K562 (cell line): ENCODE measurements around the gene SDR39U1. TPM values are rescaled to one million over a fixed set of nuclear protein-coding genes. Genes with fewer than 3 reads are reported as not detected.

ENCODE experiments used
- ATAC-seq: fragments of 200-7000 bp; cut with Tn5 transposase; 3 replicates; pipeline ENCODE4 v1.9.1; 2020; ENCODE audit warnings: moderate library complexity
- BruUV-seq: library from RNA; stranded (reverse); fragments of 400-500 nt; replicated peaks from 2 replicates; lab custom pipeline; 2021; lab: Mats Ljungman, UMichigan
- CTCF ChIA-PET: fragments of 300-600 bp; formaldehyde crosslinking; extraction: SDS; loops from one replicate; lab custom pipeline; 2021; ENCODE audit warnings: low intra/inter-chr PET ratio; lab: Yijun Ruan, JAX
- POLR2A ChIA-PET: fragments of 300-600, 350-650 bp; sonication (Branson Sonifier 250); formaldehyde crosslinking; extraction: SDS; loops from one replicate; lab custom pipeline; 2021; ENCODE audit warnings: antibody characterized with exemption, inconsistent platforms; lab: Yijun Ruan, JAX
- DNase-seq, 4 experiments: peaks; one replicate each; pipeline versions ENCODE4 v3.0.0 to v3.0.0-alpha.2; 2011 to 2018; ENCODE audit warnings: low spot score in 3 of 4, mixed read lengths in 3 of 4; ENCODE audit errors: extremely low read depth in 1 of 4
- FAIRE-seq: peaks from 2 replicates; lab custom pipeline; 2011; peaks lifted over from hg19 to GRCh38; lab: Jason Lieb, UNC
- H2AFZ ChIP-seq: 2 replicates; pipeline ENCODE4 v1.6.0; 2011; ENCODE audit warnings: low read depth, low read length, control low read depth, inconsistent platforms
- H3K27ac ChIP-seq: fragments of 200-600 bp; 3 replicates; pipeline ENCODE4 v1.8.0; 2011; ENCODE audit warnings: low read depth, mild to moderate bottlenecking, control low read depth, inconsistent platforms, low read length, moderate library complexity, mixed read lengths; ENCODE audit errors: extremely low read depth
- H3K27me3 ChIP-seq, 2 experiments: fragments of 300-600 bp in 1 of 2; 2 replicates in 1 of 2; 3 replicates in 1 of 2; pipeline versions ENCODE4 v1.6.0 to v1.8.0; 2011; ENCODE audit warnings: inconsistent platforms in 2 of 2, low read length in 2 of 2, mild to moderate bottlenecking in 1 of 2, mixed read lengths in 1 of 2, moderate library complexity in 1 of 2; ENCODE audit not compliant: control insufficient read depth in 2 of 2, insufficient read depth in 2 of 2
- H3K36me3 ChIP-seq: fragments of 300-600 bp; 3 replicates; pipeline ENCODE4 v1.8.0; 2011; ENCODE audit warnings: mild to moderate bottlenecking, low read length, inconsistent platforms; ENCODE audit not compliant: control insufficient read depth, insufficient read depth
- H3K4me1 ChIP-seq, 2 experiments: fragments of 200-600 bp in 1 of 2; replicated peaks in 1 of 2; 2 replicates in 1 of 2; 3 replicates in 1 of 2; pipeline versions ENCODE4 v1.5.1 to v1.8.0; 2011; ENCODE audit warnings: inconsistent platforms in 2 of 2, low read length in 2 of 2, mild to moderate bottlenecking in 1 of 2, mixed read lengths in 1 of 2, moderate library complexity in 1 of 2; ENCODE audit not compliant: control insufficient read depth in 2 of 2, insufficient read depth in 2 of 2
- H3K4me2 ChIP-seq: 2 replicates; pipeline ENCODE4 v1.6.1; 2011; ENCODE audit warnings: low read length, control low read depth, inconsistent platforms, mixed read lengths; ENCODE audit not compliant: insufficient read depth
- H3K4me3 ChIP-seq: fragments of 200-600 bp; sonication (generic), shearing (Covaris generic); 2 replicates; pipeline ENCODE4 v1.5.1; 2016; ENCODE audit warnings: control low read depth, inconsistent platforms
- H3K79me2 ChIP-seq: fragments of 200-600 bp; 3 replicates; pipeline ENCODE4 v1.8.0; 2011; ENCODE audit warnings: low read length, inconsistent platforms; ENCODE audit not compliant: control insufficient read depth, insufficient read depth
- H3K9ac ChIP-seq, 2 experiments: 2 replicates each; pipeline versions ENCODE4 v1.6.0 to v1.6.1; 2011; ENCODE audit warnings: low read depth in 2 of 2, low read length in 2 of 2, control low read depth in 1 of 2, inconsistent platforms in 1 of 2, mild to moderate bottlenecking in 1 of 2, mixed read lengths in 1 of 2; ENCODE audit not compliant: insufficient read depth in 1 of 2
- H3K9me1 ChIP-seq: one replicate; pipeline ENCODE4 v1.6.0; 2011; ENCODE audit warnings: inconsistent platforms, mild to moderate bottlenecking, low read length, moderate library complexity; ENCODE audit not compliant: control insufficient read depth, insufficient read depth
- H3K9me3 ChIP-seq: replicated peaks from 2 replicates; pipeline ENCODE4 v1.5.1; 2011; ENCODE audit warnings: low read depth, low read length, inconsistent platforms; ENCODE audit not compliant: control insufficient read depth, insufficient read depth
- H4K20me1 ChIP-seq: replicated peaks from 2 replicates; pipeline ENCODE4 v1.6.1; 2011; ENCODE audit warnings: low read length, inconsistent platforms, mixed read lengths; ENCODE audit not compliant: control insufficient read depth, insufficient read depth
- ATF3 ChIP-seq, 2 experiments: fragments of 450-650 bp in 1 of 2; sonication (generic) in 1 of 2; formaldehyde crosslinking in 1 of 2; IDR thresholded peaks in 1 of 2; conservative IDR thresholded peaks in 1 of 2; 2 replicates each; pipeline versions ENCODE4 v1.6.1 to v1.8.1; 2016 to 2023; ENCODE audit warnings: mild to moderate bottlenecking in 2 of 2, moderate library complexity in 2 of 2, inconsistent platforms in 1 of 2, missing genetic modification reagents in 1 of 2
- CEBPG ChIP-seq, 3 experiments: fragments of 200-800 bp in 1 of 3; sonication (Bioruptor generic) in 1 of 3; sonication (generic) in 1 of 3; formaldehyde crosslinking in 1 of 3; IDR thresholded peaks in 2 of 3; conservative IDR thresholded peaks in 1 of 3; 2 replicates each; pipeline versions ENCODE4 v1.6.1 to v1.8.0; 2016 to 2022; ENCODE audit warnings: missing compliant biosample characterization in 2 of 3, missing genetic modification characterization in 2 of 3, mild to moderate bottlenecking in 1 of 3, missing genetic modification reagents in 1 of 3
- KAT8 ChIP-seq: fragments of 450-650 bp; IDR thresholded peaks from 2 replicates; pipeline ENCODE4 v1.6.1; 2016; ENCODE audit warnings: low read depth, mild to moderate bottlenecking
- ZNF174 ChIP-seq: fragments of 250-450 bp; sonication (Bioruptor Pico); IDR thresholded peaks from 2 replicates; pipeline ENCODE4 v1.4.0; 2020; ENCODE audit warnings: mild to moderate bottlenecking
- WGBS: fragments of 100-300 bp; shearing (Covaris generic); methylation state at CpG from one replicate; pipeline ENCODE4 v1.1.6; 2016; ENCODE audit warnings: low coverage, mixed read lengths; ENCODE audit not compliant: insufficient coverage; ENCODE audit errors: missing lambda C conversion rate; 5-methylcytosine and 5-hydroxymethylcytosine counted together
- in situ Hi-C: fragments of 300-500 bp; cut with MboI; formaldehyde crosslinking; loops from 4 replicates; pipeline ENCODE4 v1.15.0; 2018; ENCODE audit warnings: inconsistent platforms, mixed read lengths
- intact Hi-C: fragments of 100-400 bp; cut with micrococcal nuclease; formaldehyde crosslinking; loops from 2 replicates; pipeline ENCODE4 v1.14.2; 2022
- polyA plus RNA-seq, 8 experiments: library from polyadenylated mRNA; depleted of rRNA in 4 of 8; stranded (reverse) in 5 of 8; unstranded in 3 of 8; fragments of >200 nt; fragmentation: Nextera tagmentation in 2 of 8; fragmentation: Illumina TruSeq in 1 of 8; extraction: Ambion mirVana in 2 of 8; extraction: Trizol in 1 of 8; gene quantifications; 2 replicates each; pipeline versions ENCODE4 v1.2.1 to v1.2.3, GENCODE V29; 2011 to 2014; ENCODE audit warnings: inconsistent platforms in 1 of 8, missing spikeins in 1 of 8
- total RNA-seq, 7 experiments: library from RNA; depleted of rRNA in 6 of 7; stranded (reverse); fragments of >200 nt in 6 of 7; fragmentation: Illumina TruSeq in 2 of 7; extraction: Trizol in 2 of 7; gene quantifications; 2 replicates each; pipeline versions ENCODE4 v1.2.1 to v1.2.3, GENCODE V29; 2011 to 2021; ENCODE audit warnings: low replicate concordance in 1 of 7

SDR39U1 gene
- total and polyA plus RNA-seq, 9 of the 15 experiments (the other 6 are each of a cell fraction or from before 2014, with no cell fraction given) = 10.4 to 56.1 (median 19.8) TPM

GRCh38 chr14:24463884-24464785, 21.6 kb upstream of the SDR39U1 start:
- 4% methylated on average over 4 of the region's 4 CpGs for WGBS
- FAIRE-seq = no peak
- no peak for ATAC-seq
- no TSS peak for BruUV-seq
- no peak for DNase-seq
- Histone ChIP-seq H2AFZ (no peak overlapping the region), H3K27me3 (no peaks in the 10 kb centered on the region), H3K36me3 (no peaks in the 10 kb centered on the region), H3K9me3 (no peaks in the 10 kb centered on the region), H3K4me3 (no peak overlapping the region), H3K4me1 (no peaks in the 10 kb centered on the region), H4K20me1 (no peaks in the 10 kb centered on the region), H3K9ac (no peak overlapping the region), H3K79me2 (no peaks in the 10 kb centered on the region), H3K9me1 (no peaks in the 10 kb centered on the region), H3K4me2 (no peak overlapping the region), H3K27ac (no peak overlapping the region)
- in situ Hi-C loops = no loop called here
- intact Hi-C loops = no loop called here
- ChIA-PET POLR2A (no interaction called here), CTCF (no interaction called here)
- TF ChIP-seq ZNF174 (CRISPR knock-in tag) = no peak
- peak; percentile 61 for TF ChIP-seq ATF3 (IDR thresholded peaks at IDR 0.05)
- no peak for TF ChIP-seq ATF3 (CRISPR knock-in tag; conservative IDR thresholded peaks at IDR 0.05)
- TF ChIP-seq KAT8 = no peak
- TF ChIP-seq CEBPG (CRISPR knock-in tag; IDR thresholded peaks at IDR 0.05) = no peak
- TF ChIP-seq CEBPG (tag; conservative IDR thresholded peaks at IDR 0.05 in 1 of 2, IDR thresholded peaks at IDR 0.05 in 1 of 2) = peak in 1 of 2 experiments; percentile 65; a peak in 2 of 4 replicates
